Neural cell (in vitro differentiated cells): ENCODE results near the gene USP31.

ENCODE experiments used
- CTCF ChIP-seq: fragments of 450-650 bp; IDR thresholded peaks from 2 replicates; pipeline ENCODE4 v1.5.1; 2014; ENCODE audit warnings: antibody characterized with exemption, mild to moderate bottlenecking, moderate library complexity; ENCODE audit not compliant: poor library complexity, severe bottlenecking
- EP300 ChIP-seq: fragments of 450-650 bp; conservative IDR thresholded peaks from 2 replicates; pipeline ENCODE4 v1.6.1; 2014; ENCODE audit warnings: antibody characterized with exemption, mild to moderate bottlenecking, moderate library complexity; ENCODE audit not compliant: poor library complexity, severe bottlenecking
- MXI1 ChIP-seq: fragments of 450-650 bp; conservative IDR thresholded peaks from 2 replicates; pipeline ENCODE4 v1.6.1; 2014; ENCODE audit warnings: antibody characterized with exemption, mild to moderate bottlenecking; ENCODE audit not compliant: poor library complexity, severe bottlenecking
- RAD21 ChIP-seq: fragments of 450-650 bp; conservative IDR thresholded peaks from 2 replicates; pipeline ENCODE4 v1.6.1; 2014; ENCODE audit warnings: antibody characterized with exemption, mild to moderate bottlenecking, moderate library complexity

- TF ChIP-seq CTCF (no peak), RAD21 (no peak), EP300 (no peak), MXI1 (no peak)
Observed at GRCh38 chr16:23182679-23183542, 33.7 kb upstream of the USP31 start, which contains the start of gene SCNN1G.
